GM18499 (cell line): ENCODE data around the gene PPP1R26.

Source experiments
- ATAC-seq: cut with Tn5 transposase; IDR thresholded peaks from one replicate; pipeline ENCODE4 v1.9.1; 2021; ENCODE audit warnings: moderate number of reproducible peaks; ENCODE audit not compliant: insufficient read depth, unreplicated experiment

PPP1R26 gene

GRCh38 chr9:135487281-135488012 lies 7.9 kb downstream of the PPP1R26 start:
- no peak for ATAC-seq

- no peak for ATAC-seq
Observed at GRCh38 chr9:135488013-135488330, 8.4 kb downstream of the PPP1R26 start.

- no peak for ATAC-seq
Observed at GRCh38 chr9:135488527-135488926, 8.9 kb downstream of the PPP1R26 start.

GRCh38 chr9:135489188-135489906 lies 9.8 kb downstream of the PPP1R26 start:
- ATAC-seq, result no peak

GRCh38 chr9:135490166-135490870 lies 10.7 kb downstream of the PPP1R26 start:
- no peak for ATAC-seq

- ATAC-seq, result no peak
Observed at GRCh38 chr9:135490980-135491464, 11.4 kb downstream of the PPP1R26 start.

GRCh38 chr9:135491764-135492163 lies 12.2 kb downstream of the PPP1R26 start:
- no peak for ATAC-seq

GRCh38 chr9:135492886-135493669 lies 13.5 kb downstream of the PPP1R26 start:
- ATAC-seq, result no peak

- no peak for ATAC-seq
Observed at GRCh38 chr9:135494791-135495559, 15.4 kb downstream of the PPP1R26 start.

- no peak for ATAC-seq
Observed at GRCh38 chr9:135498381-135499126, 19.0 kb downstream of the PPP1R26 start.

GRCh38 chr9:135499326-135500070 lies 19.9 kb downstream of the PPP1R26 start:
- no peak for ATAC-seq

- no peak for ATAC-seq
Observed at GRCh38 chr9:135500071-135500524, 20.5 kb downstream of the PPP1R26 start.

- no peak for ATAC-seq
Observed at GRCh38 chr9:135500525-135501260, 21.1 kb downstream of the PPP1R26 start, which contains the start of gene MRPS2. Gene MRPS2, plus strand, starts transcription at chr9:135500682. Its CDS starts 29 bp downstream, at chr9:135500711.

GRCh38 chr9:135501261-135502167 lies 21.9 kb downstream of the PPP1R26 start:
- no peak for ATAC-seq

- ATAC-seq, result no peak
Observed at GRCh38 chr9:135502168-135502872, 22.7 kb downstream of the PPP1R26 start.

GRCh38 chr9:135502873-135503321 lies 23.3 kb downstream of the PPP1R26 start:
- no peak for ATAC-seq
